Skeletal muscle satellite cell (primary cell): ENCODE data around the gene IL11.
A peak's percentile ranks its signal among the peaks of the same experiment; 100 is the strongest.

Source experiments
- H3K27me3 ChIP-seq: 2 replicates; pipeline ENCODE4 v1.7.0; 2013; ENCODE audit warnings: low read length; ENCODE audit not compliant: control insufficient read depth, insufficient read depth
- H3K36me3 ChIP-seq: 2 replicates; pipeline ENCODE4 v1.7.0; 2013; ENCODE audit warnings: mild to moderate bottlenecking, control low read depth, low read length; ENCODE audit not compliant: insufficient read depth
- H3K4me1 ChIP-seq: 2 replicates; pipeline ENCODE4 v1.7.0; 2013; ENCODE audit warnings: low read length; ENCODE audit not compliant: control insufficient read depth, insufficient read depth
- H3K4me2 ChIP-seq: 2 replicates; pipeline ENCODE4 v1.7.0; 2013; ENCODE audit warnings: mild to moderate bottlenecking, low read length
- H3K4me3 ChIP-seq: 2 replicates; pipeline ENCODE4 v1.7.0; 2013; ENCODE audit warnings: low read length
- H3K9ac ChIP-seq: 2 replicates; pipeline ENCODE4 v1.7.0; 2013; ENCODE audit warnings: mild to moderate bottlenecking, low read depth, low read length, moderate library complexity
- H3K9me3 ChIP-seq: replicated peaks from 2 replicates; pipeline ENCODE4 v1.7.0; 2013; ENCODE audit warnings: mild to moderate bottlenecking, control low read depth, low read length

Gene IL11

DNA sequence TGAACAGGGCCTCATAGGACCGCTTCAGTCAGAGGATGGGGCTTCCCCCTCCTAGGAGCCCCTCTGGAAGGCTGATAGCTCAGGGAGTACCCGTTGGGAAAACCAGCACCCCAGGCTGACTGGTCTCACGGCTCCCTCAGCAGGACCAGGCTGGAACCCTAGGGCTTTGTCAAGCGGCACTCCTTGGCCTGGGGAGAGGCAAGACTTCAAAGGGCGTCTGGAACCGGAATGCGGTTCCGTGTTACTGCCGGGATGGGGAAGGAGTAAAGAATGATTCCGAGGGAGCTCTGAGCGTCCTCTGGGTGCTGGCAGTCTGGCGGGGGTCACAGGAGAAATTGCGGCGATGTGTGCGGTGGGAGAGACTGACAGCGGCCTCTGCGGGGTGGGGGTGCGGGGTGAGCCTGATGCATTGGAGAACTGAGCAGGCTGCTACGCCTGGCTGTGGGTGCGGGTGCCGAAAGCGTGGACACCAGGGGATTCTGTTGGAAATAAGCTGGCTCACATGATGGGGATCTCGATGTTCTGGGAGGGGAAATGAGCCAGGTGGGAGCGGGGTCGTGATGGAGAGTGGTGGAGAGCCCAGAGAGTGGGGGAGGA is 17.6 kb downstream of the IL11 start:
- Histone ChIP-seq H3K36me3 (no peaks in the 10 kb centered on the region), H3K4me3 (no peak overlapping the region), H3K4me2 (no peak overlapping the region), H3K27me3 (peaks cover 56% of the 10 kb centered on the region), H3K9ac (no peak overlapping the region), H3K4me1 (peaks cover 5% of the 10 kb centered on the region), H3K9me3 (no peaks in the 10 kb centered on the region)

- no peak overlapping the region for H3K4me2 ChIP-seq
- no peak overlapping the region for H3K9ac ChIP-seq
- H3K4me3 ChIP-seq: no peak overlapping the region
- no peaks in the 10 kb centered on the region for H3K9me3 ChIP-seq
- H3K4me1 ChIP-seq: peaks cover 5% of the 10 kb centered on the region
- H3K36me3 ChIP-seq: no peaks in the 10 kb centered on the region
- peaks cover 51% of the 10 kb centered on the region for H3K27me3 ChIP-seq
Measured at GRCh38 chr19:55352040-55352439, 18.2 kb downstream of the IL11 start.

DNA sequence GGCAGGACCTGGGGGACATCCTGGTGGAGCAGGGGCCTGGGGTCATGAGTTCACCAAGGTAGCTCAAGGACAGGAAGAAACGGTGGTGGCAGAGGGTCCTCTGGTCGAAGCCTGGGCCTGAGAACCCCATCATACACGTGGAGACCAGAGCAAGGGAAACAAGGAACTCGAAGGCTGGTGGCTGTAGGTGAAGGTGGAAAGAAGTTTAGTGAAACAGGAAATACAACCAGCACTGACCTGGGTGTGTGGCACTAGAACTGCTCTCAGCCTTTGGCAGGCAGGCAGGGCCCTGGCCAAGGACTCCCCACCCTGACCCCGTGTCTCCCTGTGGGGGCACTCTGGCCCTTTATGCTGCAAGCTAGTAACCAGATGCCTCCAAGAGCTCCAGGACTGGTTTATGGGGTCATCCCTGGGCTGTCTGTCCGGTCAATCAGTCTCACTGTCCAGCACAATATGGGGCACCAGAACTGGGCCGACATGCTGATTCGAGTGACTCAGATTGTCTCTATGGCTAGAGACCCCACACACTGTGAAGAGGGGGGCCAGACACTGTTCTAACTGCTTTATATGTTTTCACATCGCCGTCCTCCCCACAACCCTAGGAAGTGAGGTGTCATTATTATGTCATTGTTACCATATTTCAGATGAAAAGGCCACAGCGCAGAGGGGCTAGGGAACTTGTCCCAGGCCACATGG is 19.5 kb downstream of the IL11 start:
- Histone ChIP-seq H3K4me2 (no peak overlapping the region), H3K36me3 (no peaks in the 10 kb centered on the region), H3K4me3 (no peak overlapping the region), H3K9ac (no peak overlapping the region), H3K9me3 (no peaks in the 10 kb centered on the region), H3K27me3 (peaks cover 39% of the 10 kb centered on the region), H3K4me1 (peaks cover 11% of the 10 kb centered on the region)

DNA sequence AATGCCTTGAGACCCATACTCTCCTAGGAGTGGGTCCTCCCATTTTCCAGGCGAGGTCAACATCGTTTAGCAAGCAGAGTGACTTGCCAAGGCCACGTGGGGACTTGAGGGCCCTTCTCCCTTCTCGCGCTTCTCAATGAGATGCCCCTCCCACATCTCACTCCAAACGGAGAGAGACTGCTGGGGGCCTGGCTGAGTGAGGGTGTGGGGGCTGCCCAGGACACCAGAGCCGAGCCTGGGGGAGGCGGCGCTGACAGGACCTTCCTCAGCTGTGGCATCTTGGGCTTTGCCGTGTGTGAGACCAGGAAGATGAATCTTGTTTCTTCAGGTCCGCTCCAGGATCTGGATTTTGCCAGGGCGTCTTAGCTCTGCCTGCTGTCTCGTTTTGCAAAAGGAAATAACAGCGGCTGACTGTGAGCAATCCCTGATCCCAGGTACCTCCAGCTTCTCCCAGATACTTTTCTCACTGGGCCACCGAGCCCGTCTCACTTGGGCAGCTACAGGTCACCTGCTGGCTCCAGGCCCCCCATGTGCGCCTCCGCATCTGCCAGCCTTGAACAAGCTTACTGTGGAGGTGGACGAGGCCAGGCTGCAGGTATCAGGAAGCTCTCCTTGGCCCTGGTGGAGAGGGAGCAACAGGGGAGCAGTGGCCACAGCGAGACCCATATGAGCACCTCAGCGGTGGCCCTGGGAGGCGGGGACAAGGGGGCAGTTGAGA is 21.8 kb downstream of the IL11 start:
- no peak overlapping the region for H3K4me2 ChIP-seq
- H3K4me3 ChIP-seq: no peak overlapping the region
- H3K9me3 ChIP-seq: no peaks in the 10 kb centered on the region
- no peak overlapping the region for H3K9ac ChIP-seq
- H3K4me1 ChIP-seq: peaks cover 24% of the 10 kb centered on the region
- H3K36me3 ChIP-seq: no peaks in the 10 kb centered on the region
- H3K27me3 ChIP-seq: peaks cover 26% of the 10 kb centered on the region

GRCh38 chr19:55347442-55348009 is 22.7 kb downstream of the IL11 start:
- Histone ChIP-seq H3K9me3 (no peaks in the 10 kb centered on the region), H3K27me3 (peaks cover 17% of the 10 kb centered on the region), H3K4me2 (no peak overlapping the region), H3K9ac (no peak overlapping the region), H3K36me3 (no peaks in the 10 kb centered on the region), H3K4me1 (peaks cover 22% of the 10 kb centered on the region), H3K4me3 (no peak overlapping the region)

- H3K36me3 ChIP-seq: no peaks in the 10 kb centered on the region
- H3K27me3 ChIP-seq: peaks cover 10% of the 10 kb centered on the region
- no peaks in the 10 kb centered on the region for H3K9me3 ChIP-seq
- H3K4me2 ChIP-seq: no peak overlapping the region
- no peak overlapping the region for H3K9ac ChIP-seq
- peaks cover 22% of the 10 kb centered on the region for H3K4me1 ChIP-seq
- no peak overlapping the region for H3K4me3 ChIP-seq
Measured at GRCh38 chr19:55346725-55347441, 23.4 kb downstream of the IL11 start.

- Histone ChIP-seq H3K4me3 (no peak overlapping the region), H3K4me1 (peaks cover 26% of the 10 kb centered on the region), H3K9ac (no peak overlapping the region), H3K9me3 (no peaks in the 10 kb centered on the region), H3K36me3 (no peaks in the 10 kb centered on the region), H3K27me3 (peaks cover 3% of the 10 kb centered on the region), H3K4me2 (peak overlapping the region; percentile 26)
Measured at GRCh38 chr19:55345818-55346724, 24.2 kb downstream of the IL11 start.

- H3K27me3 ChIP-seq: no peaks in the 10 kb centered on the region
- no peak overlapping the region for H3K9ac ChIP-seq
- no peaks in the 10 kb centered on the region for H3K36me3 ChIP-seq
- H3K9me3 ChIP-seq: no peaks in the 10 kb centered on the region
- peak overlapping the region; percentile 26 for H3K4me2 ChIP-seq
- no peak overlapping the region for H3K4me3 ChIP-seq
- peaks cover 33% of the 10 kb centered on the region for H3K4me1 ChIP-seq
Measured at GRCh38 chr19:55345101-55345817, 25.0 kb downstream of the IL11 start.

- Histone ChIP-seq H3K4me1 (peaks cover 35% of the 10 kb centered on the region), H3K9me3 (no peaks in the 10 kb centered on the region), H3K4me3 (no peak overlapping the region), H3K27me3 (no peaks in the 10 kb centered on the region), H3K9ac (no peak overlapping the region), H3K36me3 (no peaks in the 10 kb centered on the region), H3K4me2 (no peak overlapping the region)
Measured at GRCh38 chr19:55344444-55344843, 25.8 kb downstream of the IL11 start.
